Prostate gland (tissue), 2 donors: ENCODE results near the gene ASCL1.

ENCODE experiments used
- POLR2A ChIP-seq: fragments of 450-650 bp; IDR thresholded peaks from one replicate; pipeline ENCODE4 v1.6.1; 2016; ENCODE audit warnings: antibody characterized with exemption, mild to moderate bottlenecking
- TF ChIP-seq, protein P1 (sequence below), 4 experiments: fragments of 200-600 bp in 2 of 4; fragments of 450-650 bp in 2 of 4; sonication (generic) in 2 of 4; IDR thresholded peaks; 1 replicate in 3 of 4; 2 replicates in 1 of 4; pipeline ENCODE4 v1.5.1; 2016 to 2019; ENCODE audit warnings: antibody characterized with exemption in 4 of 4, mild to moderate bottlenecking in 2 of 4, moderate library complexity in 2 of 4

DNA sequence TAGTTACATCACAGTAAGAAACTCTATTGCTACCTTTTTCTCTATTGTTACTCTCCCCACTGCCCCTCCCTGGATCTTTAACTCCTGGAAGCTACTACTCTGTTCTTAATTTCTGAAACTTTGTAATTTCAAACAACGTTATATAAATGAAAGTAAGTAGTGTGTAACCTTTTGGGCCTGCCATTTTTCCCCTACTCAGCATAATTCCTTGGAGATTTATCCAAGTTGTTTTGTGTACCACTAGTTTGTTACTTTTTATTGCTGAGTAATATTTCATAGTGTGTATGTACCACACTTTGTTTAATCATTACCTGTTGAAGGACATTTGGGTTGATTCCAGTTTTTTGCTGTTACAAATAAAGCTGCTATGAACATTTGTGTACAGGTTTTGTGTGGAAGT lies 37.9 kb downstream of the ASCL1 start:
- TF ChIP-seq, protein P1, sequence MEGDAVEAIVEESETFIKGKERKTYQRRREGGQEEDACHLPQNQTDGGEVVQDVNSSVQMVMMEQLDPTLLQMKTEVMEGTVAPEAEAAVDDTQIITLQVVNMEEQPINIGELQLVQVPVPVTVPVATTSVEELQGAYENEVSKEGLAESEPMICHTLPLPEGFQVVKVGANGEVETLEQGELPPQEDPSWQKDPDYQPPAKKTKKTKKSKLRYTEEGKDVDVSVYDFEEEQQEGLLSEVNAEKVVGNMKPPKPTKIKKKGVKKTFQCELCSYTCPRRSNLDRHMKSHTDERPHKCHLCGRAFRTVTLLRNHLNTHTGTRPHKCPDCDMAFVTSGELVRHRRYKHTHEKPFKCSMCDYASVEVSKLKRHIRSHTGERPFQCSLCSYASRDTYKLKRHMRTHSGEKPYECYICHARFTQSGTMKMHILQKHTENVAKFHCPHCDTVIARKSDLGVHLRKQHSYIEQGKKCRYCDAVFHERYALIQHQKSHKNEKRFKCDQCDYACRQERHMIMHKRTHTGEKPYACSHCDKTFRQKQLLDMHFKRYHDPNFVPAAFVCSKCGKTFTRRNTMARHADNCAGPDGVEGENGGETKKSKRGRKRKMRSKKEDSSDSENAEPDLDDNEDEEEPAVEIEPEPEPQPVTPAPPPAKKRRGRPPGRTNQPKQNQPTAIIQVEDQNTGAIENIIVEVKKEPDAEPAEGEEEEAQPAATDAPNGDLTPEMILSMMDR (IDR thresholded peaks at IDR 0.05), result no peak
- TF ChIP-seq POLR2A, result no peak
